ENCODE measurements around the gene COL4A1. TPM values are rescaled to one million over a fixed set of nuclear protein-coding genes. Genes with fewer than 3 reads are reported as not detected.

Gene COL4A1
- polyA plus RNA-seq, 1 donor (not counting 4 experiments of a cell fraction or from before 2014, with no cell fraction given), result 22.3 TPM

GRCh38 chr13:110150384-110151101 lies 156.4 kb downstream of the COL4A1 start:
- no peak overlapping the region for H2AFZ ChIP-seq (ENCODE audit: control insufficient read depth, low read length)
- no peak overlapping the region for H3K4me3 ChIP-seq (ENCODE audit: control insufficient read depth in 2 of 3, extremely low read depth in 1 of 3, insufficient read depth in 2 of 3, low read depth in 1 of 3, low read length in 3 of 3)
- no peaks in the 10 kb centered on the region for H3K79me2 ChIP-seq (ENCODE audit: control insufficient read depth, insufficient read depth, low read length)
- no peaks in the 10 kb centered on the region for H4K20me1 ChIP-seq (ENCODE audit: control insufficient read depth, extremely low read depth, insufficient read depth, low read length)
- DNase-seq (ENCODE audit: low read depth, low spot score), result no peak
- no peaks in the 10 kb centered on the region for H3K9me3 ChIP-seq (ENCODE audit: control insufficient read depth, low read depth, low read length)
- no peaks in the 10 kb centered on the region for H3K9me1 ChIP-seq (ENCODE audit: control insufficient read depth, extremely low read depth, insufficient read depth, low read length)
- no peaks in the 10 kb centered on the region for H3K4me1 ChIP-seq (ENCODE audit: control insufficient read depth, extremely low read depth, insufficient read depth, low read length)
- H3K27ac ChIP-seq (ENCODE audit: control insufficient read depth, insufficient read depth, low read length), result no peak overlapping the region
- peaks cover 0 to 7% of the 10 kb centered on the region in 2 experiments for H3K36me3 ChIP-seq (ENCODE audit: control insufficient read depth in 2 of 2, extremely low read depth in 1 of 2, insufficient read depth in 2 of 2, low read length in 2 of 2)
- no peak overlapping the region for H3K9ac ChIP-seq (ENCODE audit: control insufficient read depth, extremely low read depth, insufficient read depth, low read length)
- dilution Hi-C loops (cut with MboI; ENCODE audit: extremely low pct_ligation_motif_present, low sequenced_read_pairs), result no loop called here
- H3K4me2 ChIP-seq (ENCODE audit: control insufficient read depth, extremely low read depth, insufficient read depth, low read depth, low read length), result no peak overlapping the region
- no peak for FAIRE-seq
- TF ChIP-seq CTCF (optimal IDR thresholded peaks at IDR 0.05 in 1 of 3, IDR thresholded peaks at IDR 0.05 in 1 of 3, conservative IDR thresholded peaks at IDR 0.05 in 1 of 3; ENCODE audit: extremely low read depth in 1 of 3, insufficient read depth in 2 of 3, low read length in 3 of 3) (no peak), EZH2 (IDR thresholded peaks at IDR 0.05; ENCODE audit: low read length) (no peak)
- no peaks in the 10 kb centered on the region for H3K27me3 ChIP-seq (ENCODE audit: control insufficient read depth, extremely low read depth, insufficient read depth, low read length)

GRCh38 chr13:110149036-110149435 lies 157.9 kb downstream of the COL4A1 start:
- dilution Hi-C loops (cut with MboI; ENCODE audit: extremely low pct_ligation_motif_present, low sequenced_read_pairs), result no loop called here
- Histone ChIP-seq H3K27ac (ENCODE audit: control insufficient read depth, insufficient read depth, low read length) (no peak overlapping the region), H3K4me1 (ENCODE audit: control insufficient read depth, extremely low read depth, insufficient read depth, low read length) (no peaks in the 10 kb centered on the region), H2AFZ (ENCODE audit: control insufficient read depth, low read length) (no peak overlapping the region), H3K9ac (ENCODE audit: control insufficient read depth, extremely low read depth, insufficient read depth, low read length) (no peak overlapping the region), H3K79me2 (ENCODE audit: control insufficient read depth, insufficient read depth, low read length) (no peaks in the 10 kb centered on the region), H3K4me2 (ENCODE audit: control insufficient read depth, extremely low read depth, insufficient read depth, low read depth, low read length) (no peak overlapping the region), H3K4me3 (ENCODE audit: control insufficient read depth in 2 of 3, extremely low read depth in 1 of 3, insufficient read depth in 2 of 3, low read depth in 1 of 3, low read length in 3 of 3) (no peak overlapping the region), H3K9me1 (ENCODE audit: control insufficient read depth, extremely low read depth, insufficient read depth, low read length) (no peaks in the 10 kb centered on the region), H4K20me1 (ENCODE audit: control insufficient read depth, extremely low read depth, insufficient read depth, low read length) (no peaks in the 10 kb centered on the region), H3K9me3 (ENCODE audit: control insufficient read depth, low read depth, low read length) (no peaks in the 10 kb centered on the region), H3K27me3 (ENCODE audit: control insufficient read depth, extremely low read depth, insufficient read depth, low read length) (no peaks in the 10 kb centered on the region), H3K36me3 (ENCODE audit: control insufficient read depth in 2 of 2, extremely low read depth in 1 of 2, insufficient read depth in 2 of 2, low read length in 2 of 2) (peaks cover 0 to 4% of the 10 kb centered on the region in 2 experiments)
- FAIRE-seq, result no peak
- TF ChIP-seq CTCF (optimal IDR thresholded peaks at IDR 0.05 in 1 of 3, IDR thresholded peaks at IDR 0.05 in 1 of 3, conservative IDR thresholded peaks at IDR 0.05 in 1 of 3; ENCODE audit: extremely low read depth in 1 of 3, insufficient read depth in 2 of 3, low read length in 3 of 3), result no peak
- no peak for DNase-seq (ENCODE audit: low read depth, low spot score)

All from keratinocyte (primary cell).